Transverse colon (tissue), 3 donors: Measurements from ENCODE around the gene DHCR7.

Experiments
- POLR2A ChIP-seq: fragments of 450-650 bp; IDR thresholded peaks from one replicate; pipeline ENCODE4 v1.6.1; 2016; ENCODE audit warnings: antibody characterized with exemption, mild to moderate bottlenecking, moderate library complexity
- TF ChIP-seq, protein P1 (sequence below), 5 experiments: fragments of 200-600 bp in 3 of 5; fragments of 450-650 bp in 2 of 5; sonication (generic) in 3 of 5; IDR thresholded peaks; 1 replicate in 2 of 5; 2 replicates in 3 of 5; pipeline ENCODE4 v1.5.1; 2016 to 2017; ENCODE audit warnings: antibody characterized with exemption in 5 of 5, inconsistent platforms in 3 of 5, mild to moderate bottlenecking in 2 of 5, moderate library complexity in 1 of 5

DNA sequence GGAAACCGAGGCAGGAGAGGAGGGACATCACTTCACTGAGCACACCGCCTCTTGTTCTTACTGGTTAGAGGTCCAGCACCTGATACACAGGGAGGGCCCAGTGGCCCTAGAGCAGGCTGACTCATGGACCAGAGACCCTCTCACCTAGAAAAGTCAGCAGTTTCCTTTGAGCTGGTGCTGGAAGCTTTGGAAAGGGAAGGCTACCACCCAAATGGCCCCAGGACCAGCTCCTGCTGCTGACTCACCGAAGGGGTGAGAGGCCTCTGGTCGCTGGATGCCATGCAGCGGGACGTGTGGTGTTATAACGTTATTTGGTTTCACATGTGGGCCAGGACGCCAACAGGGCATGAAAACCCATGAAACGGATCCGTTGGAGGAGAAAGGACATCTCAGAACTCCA is 8.6 kb upstream of the DHCR7 start:
- TF ChIP-seq, protein P1, sequence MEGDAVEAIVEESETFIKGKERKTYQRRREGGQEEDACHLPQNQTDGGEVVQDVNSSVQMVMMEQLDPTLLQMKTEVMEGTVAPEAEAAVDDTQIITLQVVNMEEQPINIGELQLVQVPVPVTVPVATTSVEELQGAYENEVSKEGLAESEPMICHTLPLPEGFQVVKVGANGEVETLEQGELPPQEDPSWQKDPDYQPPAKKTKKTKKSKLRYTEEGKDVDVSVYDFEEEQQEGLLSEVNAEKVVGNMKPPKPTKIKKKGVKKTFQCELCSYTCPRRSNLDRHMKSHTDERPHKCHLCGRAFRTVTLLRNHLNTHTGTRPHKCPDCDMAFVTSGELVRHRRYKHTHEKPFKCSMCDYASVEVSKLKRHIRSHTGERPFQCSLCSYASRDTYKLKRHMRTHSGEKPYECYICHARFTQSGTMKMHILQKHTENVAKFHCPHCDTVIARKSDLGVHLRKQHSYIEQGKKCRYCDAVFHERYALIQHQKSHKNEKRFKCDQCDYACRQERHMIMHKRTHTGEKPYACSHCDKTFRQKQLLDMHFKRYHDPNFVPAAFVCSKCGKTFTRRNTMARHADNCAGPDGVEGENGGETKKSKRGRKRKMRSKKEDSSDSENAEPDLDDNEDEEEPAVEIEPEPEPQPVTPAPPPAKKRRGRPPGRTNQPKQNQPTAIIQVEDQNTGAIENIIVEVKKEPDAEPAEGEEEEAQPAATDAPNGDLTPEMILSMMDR (IDR thresholded peaks at IDR 0.05) = no peak
- TF ChIP-seq POLR2A = no peak
